H1 (cell line): ENCODE data around the gene NHERF2. TPM values are rescaled to one million over a fixed set of nuclear protein-coding genes. Genes with fewer than 3 reads are reported as not detected.

ENCODE experiments used
- CTCF ChIA-PET: fragments of 300-600 bp; sonication (Branson Sonifier 250); formaldehyde crosslinking; loops from one replicate; lab custom pipeline; 2021; ENCODE audit not compliant: partially characterized antibody; lab: Charles Lee
- POLR2A ChIA-PET: fragments of 300-600 bp; sonication (Branson Sonifier 250); formaldehyde crosslinking; loops from one replicate; lab custom pipeline; 2021; ENCODE audit warnings: inconsistent platforms; ENCODE audit not compliant: partially characterized antibody; lab: Charles Lee
- DNase-seq, 2 experiments: peaks; one replicate each; pipeline versions ENCODE4 v3.0.0 to v3.0.0-alpha.2; 2010 to 2022; ENCODE audit warnings: low spot score in 2 of 2, low read depth in 1 of 2, mixed read lengths in 1 of 2
- FAIRE-seq: peaks from 2 replicates; lab custom pipeline; 2011; peaks lifted over from hg19 to GRCh38; lab: Jason Lieb, UNC
- H2AFZ ChIP-seq: 2 replicates; pipeline ENCODE4 v1.8.1; 2012; ENCODE audit warnings: low read length, inconsistent platforms
- H2AK5ac ChIP-seq: 2 replicates; pipeline ENCODE4 v1.6.1; 2013; ENCODE audit warnings: low read depth, low read length
- H2BK120ac ChIP-seq: replicated peaks from 2 replicates; pipeline ENCODE3; 2013; ENCODE audit warnings: low read depth, low read length, inconsistent platforms
- H2BK12ac ChIP-seq: 2 replicates; pipeline ENCODE4 v1.6.1; 2013; ENCODE audit warnings: low read depth, low read length
- H2BK15ac ChIP-seq: 2 replicates; pipeline ENCODE4 v1.6.1; 2013; ENCODE audit warnings: low read length
- H2BK20ac ChIP-seq: 2 replicates; pipeline ENCODE4 v1.6.1; 2013; ENCODE audit warnings: low read length
- H2BK5ac ChIP-seq: 2 replicates; pipeline ENCODE4 v1.6.1; 2013; ENCODE audit warnings: low read depth, low read length
- H3K14ac ChIP-seq: 2 replicates; pipeline ENCODE4 v1.6.1; 2013; ENCODE audit warnings: inconsistent platforms; ENCODE audit not compliant: insufficient read length
- H3K18ac ChIP-seq: 2 replicates; pipeline ENCODE4 v1.6.1; 2013; ENCODE audit warnings: low read length; ENCODE audit errors: extremely low read depth
- H3K23ac ChIP-seq: 2 replicates; pipeline ENCODE4 v1.6.1; 2013; ENCODE audit warnings: inconsistent platforms; ENCODE audit not compliant: insufficient read length
- H3K23me2 ChIP-seq: 2 replicates; pipeline ENCODE4 v1.6.1; 2013; ENCODE audit warnings: low read depth, low read length
- H3K27ac ChIP-seq: 2 replicates; pipeline ENCODE4 v1.6.1; 2011; ENCODE audit warnings: low read depth, low read length, inconsistent platforms
- H3K27me3 ChIP-seq, 4 experiments: replicated peaks in 1 of 4; 1 replicate in 1 of 4; 2 replicates in 3 of 4; pipeline versions ENCODE4 v1.6.1 to v1.8.1; 2011 to 2013; ENCODE audit warnings: low read length in 3 of 4, mild to moderate bottlenecking in 3 of 4, inconsistent platforms in 2 of 4, mixed read lengths in 2 of 4, moderate library complexity in 1 of 4; ENCODE audit not compliant: control insufficient read depth in 3 of 4, insufficient read depth in 3 of 4; ENCODE audit errors: extremely low read depth in 1 of 4
- H3K36me3 ChIP-seq, 4 experiments: 2 replicates each; pipeline versions ENCODE4 v1.6.1 to v1.8.1; 2011 to 2013; ENCODE audit warnings: mild to moderate bottlenecking in 4 of 4, low read length in 3 of 4, moderate library complexity in 2 of 4, control low read depth in 1 of 4, inconsistent platforms in 1 of 4; ENCODE audit not compliant: insufficient read depth in 4 of 4, control insufficient read depth in 2 of 4
- H3K4ac ChIP-seq: replicated peaks from 2 replicates; pipeline ENCODE3; 2013; ENCODE audit warnings: low read length, low read depth, mixed read lengths, inconsistent platforms; ENCODE audit not compliant: insufficient read length
- H3K4me1 ChIP-seq, 4 experiments: replicated peaks in 1 of 4; 1 replicate in 1 of 4; 2 replicates in 3 of 4; pipeline versions ENCODE4 v1.6.1 to v1.8.1; 2011 to 2013; ENCODE audit warnings: low read length in 3 of 4, inconsistent platforms in 2 of 4, mixed read lengths in 1 of 4; ENCODE audit not compliant: insufficient read depth in 4 of 4, control insufficient read depth in 3 of 4
- H3K4me2 ChIP-seq, 2 experiments: 2 replicates each; pipeline versions ENCODE4 v1.6.1 to v1.8.1; 2011 to 2013; ENCODE audit warnings: low read depth in 2 of 2, low read length in 2 of 2, control low read depth in 1 of 2, inconsistent platforms in 1 of 2, mild to moderate bottlenecking in 1 of 2; ENCODE audit not compliant: insufficient read depth in 1 of 2
- H3K4me3 ChIP-seq, 4 experiments: fragments of 200-600, 300-600 bp in 1 of 4; sonication (generic), shearing (Covaris generic), sonication (Bioruptor Twin) in 1 of 4; 2 replicates each; pipeline versions ENCODE4 v1.5.1 to v1.8.1; 2011 to 2016; ENCODE audit warnings: low read length in 4 of 4, low read depth in 3 of 4, control low read depth in 2 of 4, inconsistent platforms in 2 of 4, mild to moderate bottlenecking in 2 of 4, mixed read lengths in 1 of 4, moderate library complexity in 1 of 4; ENCODE audit not compliant: insufficient read depth in 2 of 4; ENCODE audit errors: extremely low read depth in 1 of 4
- H3K56ac ChIP-seq: replicated peaks from 2 replicates; pipeline ENCODE3; 2013; ENCODE audit warnings: low read depth, mild to moderate bottlenecking, mixed read lengths, low read length, inconsistent platforms; ENCODE audit not compliant: insufficient read length
- H3K79me1 ChIP-seq: 2 replicates; pipeline ENCODE4 v1.6.1; 2013; ENCODE audit warnings: low read depth, low read length, control low read depth
- H3K79me2 ChIP-seq, 2 experiments: 2 replicates each; pipeline versions ENCODE4 v1.6.1 to v1.8.1; 2012 to 2013; ENCODE audit warnings: low read length in 2 of 2, mild to moderate bottlenecking in 2 of 2, inconsistent platforms in 1 of 2; ENCODE audit not compliant: insufficient read depth in 2 of 2, control insufficient read depth in 1 of 2
- H3K9ac ChIP-seq, 4 experiments: replicated peaks in 1 of 4; 1 replicate in 1 of 4; 2 replicates in 3 of 4; pipeline versions ENCODE4 v1.6.1 to v1.8.1; 2011 to 2013; ENCODE audit warnings: low read depth in 3 of 4, low read length in 3 of 4, control low read depth in 2 of 4, mild to moderate bottlenecking in 2 of 4, moderate library complexity in 2 of 4, inconsistent platforms in 1 of 4; ENCODE audit errors: extremely low read depth in 1 of 4
- H3K9me3 ChIP-seq, 2 experiments: 2 replicates each; pipeline versions ENCODE4 v1.6.1 to v1.8.1; 2012 to 2013; ENCODE audit warnings: mild to moderate bottlenecking in 2 of 2, moderate library complexity in 2 of 2, control low read depth in 1 of 2, inconsistent platforms in 1 of 2, low read depth in 1 of 2, low read length in 1 of 2, mixed read lengths in 1 of 2; ENCODE audit not compliant: insufficient read depth in 2 of 2
- H4K20me1 ChIP-seq, 2 experiments: replicated peaks in 1 of 2; 2 replicates each; pipeline versions ENCODE3 to v1.8.1; 2011 to 2013; ENCODE audit warnings: inconsistent platforms in 2 of 2, low read length in 2 of 2, mild to moderate bottlenecking in 1 of 2; ENCODE audit not compliant: insufficient read depth in 2 of 2, control insufficient read depth in 1 of 2
- H4K5ac ChIP-seq: 2 replicates; pipeline ENCODE4 v1.6.1; 2013; ENCODE audit warnings: low read length, low read depth, mixed read lengths, inconsistent platforms; ENCODE audit not compliant: insufficient read length
- H4K8ac ChIP-seq: 2 replicates; pipeline ENCODE4 v1.8.0; 2013; ENCODE audit warnings: mild to moderate bottlenecking, moderate library complexity, low read length, inconsistent platforms; ENCODE audit not compliant: insufficient read depth; ENCODE audit errors: extremely low read depth
- H4K91ac ChIP-seq: replicated peaks from 2 replicates; pipeline ENCODE3; 2013; ENCODE audit warnings: low read length, mixed read lengths, inconsistent platforms; ENCODE audit not compliant: insufficient read length
- EP300 ChIP-seq, 2 experiments: IDR thresholded peaks; 1 replicate in 1 of 2; 2 replicates in 1 of 2; pipeline ENCODE4 v1.6.1; 2011 to 2012; ENCODE audit warnings: low read depth in 2 of 2, low read length in 2 of 2, mild to moderate bottlenecking in 2 of 2, borderline replicate concordance in 1 of 2, inconsistent platforms in 1 of 2, moderate library complexity in 1 of 2
- WGBS, 2 experiments: shearing (Covaris generic) in 1 of 2; methylation state at CpG; one replicate each; pipeline versions ENCODE4 v1.1.6 to v1.1.7; 2013 to 2015; ENCODE audit warnings: low lambda C conversion rate in 2 of 2, mixed read lengths in 2 of 2, inconsistent platforms in 1 of 2, low coverage in 1 of 2, missing lambda C conversion rate in 1 of 2; ENCODE audit not compliant: insufficient replicate concordance in 2 of 2, insufficient coverage in 1 of 2, insufficient read length in 1 of 2; ENCODE audit errors: extremely low coverage in 1 of 2, missing lambda C conversion rate in 1 of 2; 5-methylcytosine and 5-hydroxymethylcytosine counted together
- polyA plus RNA-seq, 7 experiments: library from polyadenylated mRNA; depleted of rRNA in 3 of 7; stranded (reverse) in 5 of 7; unstranded in 2 of 7; fragments of >200 nt in 5 of 7; fragments of 200-250 nt in 2 of 7; gene quantifications; 1 replicate in 5 of 7; 2 replicates in 1 of 7; 4 replicates in 1 of 7; pipeline versions ENCODE4 v1.2.1 to v1.2.3, GENCODE V29; 2011 to 2013; ENCODE audit warnings: missing spikeins in 2 of 7, mixed read lengths in 2 of 7
- total RNA-seq: library from RNA; stranded (reverse); fragmentation: NEBNext Ultra II Directional; extraction: Animal tissue kit (Norgen Biotek cat#: 25700); gene quantifications from 2 replicates; pipeline ENCODE4 v1.2.1, GENCODE V29; 2021

Gene NHERF2
- total and polyA plus RNA-seq, 2 of the 8 experiments (the other 6 are each of a cell fraction or from before 2014, with no cell fraction given): 13.9 to 19.3 TPM

DNA sequence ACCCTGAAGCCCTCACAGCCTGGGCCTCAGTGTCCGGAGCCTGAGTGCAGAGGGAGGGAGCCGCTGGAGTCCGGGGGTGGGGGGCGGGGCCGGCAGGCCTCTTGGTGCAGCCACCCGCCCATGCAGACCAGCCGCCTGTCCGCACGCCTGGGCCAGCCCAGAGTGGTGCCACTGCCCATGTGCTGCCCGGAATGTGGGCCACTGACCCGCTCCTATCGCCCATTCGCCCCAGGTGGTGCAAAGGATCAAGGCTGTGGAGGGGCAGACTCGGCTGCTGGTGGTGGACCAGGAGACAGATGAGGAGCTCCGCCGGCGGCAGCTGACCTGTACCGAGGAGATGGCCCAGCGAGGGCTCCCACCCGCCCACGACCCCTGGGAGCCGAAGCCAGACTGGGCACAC lies 2.6 kb downstream of the NHERF2 start:
- no peak overlapping the region for H3K56ac ChIP-seq
- no peak for FAIRE-seq
- H3K4ac ChIP-seq: no peak overlapping the region
- no peak overlapping the region for H2BK20ac ChIP-seq
- no peak overlapping the region for H4K91ac ChIP-seq
- TF ChIP-seq EP300 (IDR thresholded peaks at IDR 0.05; ENCODE audit: borderline replicate concordance in 1 of 2, low read depth in 2 of 2, low read length in 2 of 2): no peak
- TF ChIP-seq, all 59 proteins: peak for 0
- Histone ChIP-seq H3K23me2 (peaks cover 7% of the 10 kb centered on the region; the same call in 1 of the 2 replicates), H3K36me3 (no peaks in the 10 kb centered on the region), H4K20me1 (peaks cover 0 to 11% of the 10 kb centered on the region in 2 experiments), H2BK120ac (no peak overlapping the region), H4K8ac (no peak overlapping the region), H3K79me1 (no peaks in the 10 kb centered on the region), H3K9ac (no peak overlapping the region), H2AK5ac (no peak overlapping the region), H3K4me3 (no peak overlapping the region), H2AFZ (no peak overlapping the region), H3K4me2 (no peak overlapping the region), H4K5ac (no peak overlapping the region), H3K4me1 (peaks cover 0 to 8% (median 5%) of the 10 kb centered on the region in 4 experiments; a peak in 5 of 7 replicates), H2BK12ac (no peak overlapping the region), H3K79me2 (no peaks in the 10 kb centered on the region), H2BK15ac (no peak overlapping the region; the same call in 1 of the 2 replicates), H3K18ac (no peak overlapping the region), H3K14ac (no peak overlapping the region), H2BK5ac (no peak overlapping the region), H3K27ac (no peak overlapping the region), H3K23ac (no peak overlapping the region), H3K27me3 (peaks cover 0 to 27% (median 19%) of the 10 kb centered on the region in 4 experiments; a peak in 5 of 7 replicates), H3K9me3 (no peaks in the 10 kb centered on the region)
- no CpG with 5 or more reads among the region's 22 CpGs for WGBS, 2 experiments
- DNase-seq: peak in 1 of 2 experiments; percentile 47
- CTCF ChIA-PET: interaction anchor here (0.6 to 2.3 kb wide), 7 partner anchors 12 to 111 kb away, joined by 3 to 7 read pairs (median 4); partner anchors contain the start of genes NTHL1 and TSC2
- POLR2A ChIA-PET: interaction anchor here (1.0 kb wide), 1 partner anchor 96 kb away, joined by 3 read pairs; no protein-coding TSS in a partner anchor
